HG02763 (cell line): Measurements from ENCODE around the gene FAM181B.

ENCODE experiments used
- ATAC-seq: cut with Tn5 transposase; IDR thresholded peaks from one replicate; pipeline ENCODE4 v1.9.1; 2021; ENCODE audit warnings: mild to moderate bottlenecking, moderate library complexity; ENCODE audit not compliant: unreplicated experiment

FAM181B gene

DNA sequence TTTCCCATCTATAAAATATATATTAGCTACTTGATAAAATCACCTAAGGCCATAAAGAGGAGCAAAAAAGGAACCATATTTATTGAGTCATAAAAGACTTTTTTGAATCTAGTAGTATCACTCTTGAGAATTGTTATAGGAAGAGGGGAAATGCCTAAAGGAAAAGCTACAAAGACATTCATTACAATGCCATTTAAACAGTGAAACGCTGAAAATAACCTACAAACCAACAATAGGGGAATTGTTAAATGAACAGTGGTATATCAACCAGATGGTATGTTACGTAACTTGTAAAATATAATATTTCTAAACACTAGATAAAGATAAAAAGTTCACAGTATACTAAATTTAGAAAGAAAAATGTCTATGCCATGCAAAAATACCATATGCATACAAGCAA is 47.5 kb downstream of the FAM181B start:
- no peak for ATAC-seq

DNA sequence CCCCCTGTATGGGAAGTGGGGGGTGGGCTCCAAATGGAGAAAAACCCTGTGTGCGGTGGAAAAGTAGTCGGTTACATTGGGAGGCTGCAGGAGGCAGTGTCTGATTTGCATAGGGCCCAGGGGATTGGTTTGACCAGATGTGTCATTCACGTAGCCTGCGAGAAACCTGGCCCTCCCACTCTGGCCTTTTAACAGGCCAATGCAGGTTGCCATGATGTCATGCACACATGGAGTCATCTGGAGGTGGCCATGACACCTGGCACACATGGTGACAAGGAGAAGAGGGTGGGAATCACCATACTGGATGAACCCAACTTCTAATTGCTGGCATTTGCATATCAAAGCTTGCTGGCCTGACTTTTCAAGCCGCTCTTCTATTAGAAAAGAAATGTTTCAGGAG is 50.6 kb downstream of the FAM181B start:
- no peak for ATAC-seq

DNA sequence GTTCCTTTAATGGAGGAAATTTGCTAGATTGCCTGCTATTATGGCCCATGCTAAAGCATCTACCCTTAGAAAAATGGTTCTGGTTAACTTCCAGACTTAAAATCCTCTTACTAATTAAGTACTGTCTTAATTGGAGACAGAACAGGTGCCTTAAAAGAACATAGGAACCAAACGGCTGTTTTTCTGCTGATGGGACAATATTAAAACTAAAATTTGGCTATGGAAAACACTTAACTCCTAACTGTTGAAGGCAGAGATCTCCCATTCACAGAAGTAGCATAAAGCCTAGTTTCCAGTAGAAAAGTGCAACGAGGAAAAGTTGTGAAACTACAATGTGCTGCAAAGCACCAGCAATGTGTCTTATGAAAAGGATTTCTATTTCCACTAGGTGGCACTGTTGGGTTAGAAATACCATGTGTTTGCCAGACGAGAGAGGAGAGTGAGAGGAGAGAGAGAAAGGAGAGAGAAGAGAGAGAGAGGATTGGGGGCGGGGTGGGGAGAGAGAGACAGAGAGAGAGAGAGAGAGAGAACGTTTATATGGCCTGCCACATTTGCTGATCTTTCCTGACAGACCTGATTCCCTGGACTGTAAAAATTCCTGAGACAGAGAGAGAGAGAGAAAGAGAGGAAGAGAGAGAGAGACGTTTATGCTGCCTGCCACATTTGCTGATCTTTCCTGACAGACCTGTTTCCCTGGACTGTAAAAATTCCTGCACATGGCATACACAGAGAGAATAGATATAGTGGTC is 51.5 kb downstream of the FAM181B start:
- peak; percentile 87 for ATAC-seq

DNA sequence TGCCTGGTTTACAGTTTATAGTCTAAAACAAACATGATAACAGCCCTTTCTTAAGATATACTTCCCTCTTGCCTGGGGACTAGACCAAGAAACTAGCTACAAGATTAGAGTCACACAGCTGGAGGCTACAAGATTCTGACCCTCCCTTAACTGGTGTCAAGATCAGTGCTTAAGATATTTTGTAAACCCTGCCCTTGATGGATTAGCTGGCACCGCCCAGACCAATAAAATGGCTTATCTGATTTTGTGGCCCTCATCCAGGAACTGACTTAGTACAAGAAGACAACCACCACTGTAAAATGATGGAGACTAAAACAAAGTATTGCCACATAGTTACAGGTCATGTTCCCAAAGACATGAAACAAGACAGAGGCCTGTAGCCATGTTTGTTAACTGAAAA is 53.4 kb downstream of the FAM181B start:
- ATAC-seq = no peak
